ENCODE results near the gene FAXDC2.

FAXDC2 gene

DNA sequence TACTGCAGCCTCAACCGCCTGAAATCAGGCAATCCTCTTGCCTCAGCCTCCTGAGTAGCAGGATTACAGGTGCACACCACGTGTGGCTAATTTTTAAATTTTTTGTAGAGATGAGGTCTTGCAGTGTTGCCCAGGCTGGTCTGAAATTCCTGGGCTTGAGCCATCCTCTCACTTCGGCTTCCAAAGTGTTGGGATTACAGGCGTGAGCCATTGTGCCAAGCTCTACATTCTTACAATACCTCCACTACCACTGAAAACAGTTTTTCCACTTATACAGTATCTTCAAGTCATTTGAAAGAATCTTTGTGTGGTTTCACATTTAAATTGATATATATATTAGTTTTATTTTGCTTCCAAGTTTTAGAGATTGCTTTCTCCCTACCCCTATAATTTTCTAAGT, 52.6 kb downstream of the FAXDC2 start:
- no peak for DNase-seq (ENCODE audit: low read depth)

DNA sequence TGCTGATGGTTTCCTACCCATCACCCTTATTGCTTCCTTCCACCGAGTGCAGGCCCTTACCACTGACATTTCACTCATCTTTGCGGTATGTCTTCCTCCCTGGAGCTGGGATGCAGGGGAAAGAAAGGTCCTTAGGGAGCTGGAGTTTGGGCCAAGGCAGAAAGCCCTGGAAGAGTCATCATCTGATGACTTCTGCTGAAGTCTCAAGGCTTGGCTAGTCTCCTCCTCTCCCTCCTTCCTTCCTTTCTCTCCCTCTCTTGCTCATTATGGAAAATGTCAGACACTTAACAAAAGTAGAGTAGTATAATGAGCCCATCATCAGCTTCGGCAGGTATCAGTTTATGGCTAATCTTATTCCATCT, 55.2 kb downstream of the FAXDC2 start:
- no peak for DNase-seq (ENCODE audit: low read depth)

DNA sequence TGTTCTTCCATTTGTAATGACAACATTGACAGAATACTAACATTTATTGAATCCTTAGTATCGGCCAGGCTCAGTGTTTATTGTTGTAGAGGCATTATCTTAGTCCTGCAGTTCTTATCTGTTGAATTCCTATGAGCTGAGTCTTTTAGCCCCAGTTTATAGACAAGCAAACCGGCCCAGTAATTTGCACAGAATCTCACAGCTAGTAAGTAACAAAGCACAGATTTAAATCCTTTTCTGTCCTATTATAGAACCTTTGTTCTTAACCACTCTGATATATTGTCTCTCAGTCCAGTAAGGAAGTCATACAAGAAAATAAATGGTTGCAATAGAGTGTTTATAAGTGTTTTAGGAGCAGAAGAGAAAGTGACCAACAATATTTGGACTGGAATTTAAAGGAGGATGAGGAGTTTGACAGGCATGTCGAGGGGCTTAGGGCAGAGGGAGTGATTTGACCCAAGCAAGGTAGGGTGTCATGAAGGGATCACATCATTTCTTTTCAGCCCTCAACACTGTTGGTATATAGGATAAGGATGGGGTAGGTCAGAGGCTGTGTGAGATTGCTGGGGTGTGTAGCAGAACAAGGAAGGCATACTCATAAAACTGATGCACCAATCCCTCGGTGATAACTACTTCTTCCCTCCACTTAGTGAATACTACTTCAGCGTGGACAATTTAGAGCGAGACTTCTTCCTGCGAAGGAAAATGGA, 55.7 kb downstream of the FAXDC2 start:
- DNase-seq (ENCODE audit: low read depth) = no peak

DNA sequence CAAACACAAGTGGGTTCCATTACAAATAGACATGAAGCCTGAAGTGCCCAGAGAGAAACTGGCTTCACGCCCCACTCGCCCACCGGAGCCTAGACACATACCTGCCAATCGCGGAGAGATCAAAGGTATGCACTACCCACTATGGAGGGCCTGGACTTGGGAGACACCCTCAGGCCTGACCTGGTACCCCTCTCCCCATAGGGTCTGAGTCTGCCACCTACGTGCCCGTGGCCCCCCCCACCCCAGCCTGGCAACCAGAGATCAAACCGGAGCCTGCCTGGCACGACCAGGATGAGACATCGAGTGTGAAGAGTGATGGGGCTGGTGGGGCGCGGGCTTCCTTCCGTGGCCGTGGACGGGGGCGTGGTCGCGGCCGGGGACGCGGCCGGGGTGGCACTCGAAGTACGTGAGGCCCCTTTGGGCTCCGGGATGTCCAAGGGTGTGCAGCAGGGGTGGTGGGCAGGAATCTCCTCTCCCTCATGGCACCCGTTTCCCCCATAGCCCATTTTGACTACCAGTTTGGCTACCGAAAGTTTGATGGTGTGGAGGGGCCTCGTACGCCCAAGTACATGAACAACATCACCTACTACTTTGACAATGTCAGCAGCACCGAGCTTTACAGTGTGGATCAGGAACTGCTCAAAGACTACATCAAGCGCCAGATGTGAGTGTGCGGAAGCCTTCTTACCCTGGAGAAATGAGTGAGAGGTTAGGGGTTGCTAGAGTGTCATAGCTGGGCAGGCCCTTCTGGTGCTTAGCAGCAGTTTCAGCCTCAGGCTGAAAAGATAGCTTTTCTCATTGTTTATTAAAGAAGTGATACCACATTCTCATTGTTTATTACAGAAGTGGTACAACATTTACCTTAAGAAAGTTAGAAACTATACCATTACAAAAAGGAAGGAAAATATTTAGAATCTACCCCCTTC, 56.5 kb downstream of the FAXDC2 start:
- no peak for DNase-seq (ENCODE audit: low read depth)

DNA sequence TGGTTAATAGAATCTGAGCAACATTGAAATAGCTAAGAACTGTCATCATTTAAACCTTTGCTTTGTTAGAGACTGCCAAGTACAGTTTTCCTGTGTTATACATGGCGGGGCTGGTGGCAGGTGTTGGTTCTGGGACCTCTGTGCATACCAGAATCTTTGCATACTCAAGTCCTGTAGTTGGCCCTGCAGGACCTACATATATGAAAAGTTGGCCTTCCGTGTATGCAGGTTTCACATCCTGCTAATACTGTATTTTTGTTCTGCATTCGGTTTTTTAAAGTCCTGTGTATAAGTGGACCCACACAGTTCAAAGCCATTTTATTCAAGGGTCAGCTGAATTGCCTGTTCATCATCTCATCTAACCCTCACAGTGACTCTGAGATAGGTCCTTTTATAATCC, 58.9 kb downstream of the FAXDC2 start:
- no peak for DNase-seq (ENCODE audit: low read depth)

DNA sequence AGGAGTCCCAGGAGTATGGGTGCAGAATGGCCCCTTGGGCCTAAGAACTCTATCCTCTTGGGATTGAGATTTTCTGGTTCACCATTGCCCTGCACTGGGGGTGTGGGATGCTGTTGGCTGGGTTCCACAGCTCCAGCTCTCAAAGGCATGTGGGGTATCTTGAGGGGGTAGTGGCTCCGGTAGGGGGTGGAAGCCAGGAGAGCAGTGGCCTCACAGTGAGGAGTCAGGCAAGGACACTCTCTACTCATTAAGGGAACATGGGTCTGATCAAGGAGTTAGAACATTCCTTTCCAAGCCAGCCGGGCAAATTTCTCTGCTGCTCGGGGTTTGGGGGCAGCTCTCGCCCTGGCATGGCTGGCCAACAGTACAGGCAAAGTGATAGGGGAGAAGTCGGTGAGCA, 62.2 kb downstream of the FAXDC2 start:
- DNase-seq (ENCODE audit: low read depth) = no peak

DNA sequence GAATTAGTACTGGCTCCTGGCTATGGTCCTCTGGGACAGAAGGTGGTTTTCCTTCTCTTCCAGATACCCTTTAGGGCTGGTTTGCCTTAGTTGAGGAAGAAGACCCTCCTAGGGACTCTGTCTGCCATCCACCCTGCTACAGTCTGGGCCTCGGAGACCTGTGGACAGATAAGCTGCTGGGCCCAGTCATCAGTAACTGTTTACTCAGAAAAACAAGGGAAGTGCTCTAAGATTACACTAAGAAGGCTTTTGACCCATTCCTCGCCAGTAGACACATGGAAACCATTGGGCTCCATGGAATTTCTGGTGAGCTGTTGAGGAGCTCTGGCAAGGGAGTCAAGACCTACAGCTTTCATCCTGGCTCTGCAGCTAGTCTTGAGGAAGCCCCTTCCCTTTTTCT, 64.0 kb downstream of the FAXDC2 start:
- no peak for DNase-seq (ENCODE audit: low read depth)

DNA sequence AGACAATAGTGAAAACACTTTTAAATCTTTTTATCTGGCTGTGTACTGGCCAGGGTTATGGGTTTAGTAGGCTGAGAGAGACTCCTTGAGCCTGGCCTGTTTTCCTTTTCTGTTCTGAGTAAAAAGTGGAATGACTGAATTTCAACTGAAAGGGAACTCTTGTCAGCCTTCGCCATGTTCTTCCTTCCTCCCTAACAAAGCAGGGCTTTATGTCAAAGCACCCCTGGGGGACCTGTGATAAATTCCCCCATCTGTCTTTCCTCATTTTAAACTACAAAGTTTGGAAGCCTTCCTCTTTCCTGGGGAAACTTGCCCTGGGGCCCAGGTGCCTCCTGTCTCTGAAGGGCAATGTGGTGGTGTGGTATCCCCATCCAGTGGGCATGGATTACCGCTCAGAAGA, 65.5 kb downstream of the FAXDC2 start:
- DNase-seq (ENCODE audit: low read depth) = no peak

DNA sequence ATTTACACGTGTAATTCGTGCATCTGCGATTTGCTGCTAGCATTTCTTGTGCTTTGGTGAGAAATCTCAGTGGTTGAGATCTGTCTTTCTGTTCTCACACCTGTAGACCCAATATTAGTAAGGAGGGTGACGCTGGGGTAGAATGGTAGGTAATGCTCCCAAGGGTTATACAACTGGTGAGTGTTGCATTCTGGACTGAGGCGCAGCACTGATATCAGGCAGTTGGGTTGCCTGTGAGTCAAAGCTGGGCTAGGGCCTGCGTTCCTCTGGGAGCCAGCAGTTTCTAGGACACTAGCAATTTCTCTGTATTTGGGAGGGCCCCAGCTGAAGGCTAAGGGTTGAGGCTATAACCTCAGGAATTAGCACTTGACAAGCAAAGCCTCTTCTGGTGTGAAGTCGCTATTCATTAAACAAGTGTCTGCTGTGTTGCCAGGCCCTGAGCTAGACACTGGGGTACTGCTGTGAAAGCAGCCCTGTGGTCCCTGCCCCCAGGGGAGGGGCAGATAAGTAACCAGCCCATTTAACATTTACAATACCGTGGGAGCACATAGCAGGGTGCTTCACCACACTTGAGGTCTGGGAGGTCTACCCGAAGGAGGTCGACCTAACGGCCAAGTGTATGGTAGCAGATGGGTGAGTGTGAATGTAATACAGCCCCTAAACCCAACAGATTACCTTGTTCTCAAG, 66.5 kb downstream of the FAXDC2 start:
- no peak for DNase-seq (ENCODE audit: low read depth)

DNA sequence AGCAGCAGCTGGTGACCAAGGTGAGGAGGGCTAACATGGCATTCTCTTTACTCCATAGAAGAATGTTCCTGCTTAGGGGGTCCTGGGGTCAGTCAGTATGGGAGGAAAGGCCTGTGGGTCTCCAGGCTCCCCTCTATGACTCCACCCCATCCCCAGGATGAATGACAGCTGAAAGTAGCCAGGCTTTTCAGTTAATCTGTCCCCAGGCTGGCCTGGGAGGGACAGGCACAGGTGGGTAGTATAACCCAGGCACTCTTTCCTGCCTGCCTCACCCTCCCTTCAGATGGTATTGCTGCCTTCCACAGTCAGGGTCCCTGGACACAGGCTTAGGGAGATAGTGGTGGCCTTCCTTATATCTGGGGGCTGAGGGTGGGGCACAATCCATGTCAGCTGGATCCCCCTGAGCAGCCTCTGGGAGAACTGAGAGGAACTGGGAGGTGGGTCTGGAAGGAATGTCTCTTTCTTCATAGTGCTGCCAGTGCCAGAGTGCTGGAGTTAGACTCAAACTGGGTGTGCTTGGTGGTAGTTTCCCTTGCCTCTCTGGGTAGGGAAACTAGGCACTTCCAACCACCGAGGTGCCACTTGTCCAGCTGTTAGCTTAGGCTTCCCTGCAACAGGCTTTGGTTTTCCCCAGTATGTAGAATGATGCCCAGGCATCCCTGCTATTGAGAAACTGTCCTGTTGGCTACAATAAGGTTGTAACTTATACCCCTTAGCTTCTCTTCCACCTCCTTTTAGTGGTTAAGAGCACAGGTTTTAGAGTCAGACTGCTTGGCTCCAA, 67.4 kb downstream of the FAXDC2 start:
- no peak for DNase-seq (ENCODE audit: low read depth)

DNA sequence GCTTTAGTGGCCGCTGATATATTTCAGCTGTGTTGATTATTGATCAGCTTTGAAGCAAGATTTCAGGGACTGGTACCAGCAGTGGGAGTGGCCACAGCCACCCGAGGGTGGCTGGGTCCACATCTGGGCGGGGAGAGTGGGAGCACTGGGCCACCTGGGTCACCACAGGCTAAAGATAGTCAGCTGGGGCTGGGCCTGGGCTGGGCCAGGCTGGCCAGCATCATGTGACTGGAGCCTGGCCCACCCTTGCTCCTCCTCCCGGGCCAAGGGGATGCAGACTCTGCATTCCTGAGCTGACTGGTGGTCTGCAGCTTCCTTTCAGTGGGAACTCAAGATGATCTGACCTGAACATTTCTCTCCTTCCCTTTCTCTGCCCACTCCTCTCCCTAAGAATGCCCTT, 68.1 kb downstream of the FAXDC2 start:
- no peak for DNase-seq (ENCODE audit: low read depth)

DNA sequence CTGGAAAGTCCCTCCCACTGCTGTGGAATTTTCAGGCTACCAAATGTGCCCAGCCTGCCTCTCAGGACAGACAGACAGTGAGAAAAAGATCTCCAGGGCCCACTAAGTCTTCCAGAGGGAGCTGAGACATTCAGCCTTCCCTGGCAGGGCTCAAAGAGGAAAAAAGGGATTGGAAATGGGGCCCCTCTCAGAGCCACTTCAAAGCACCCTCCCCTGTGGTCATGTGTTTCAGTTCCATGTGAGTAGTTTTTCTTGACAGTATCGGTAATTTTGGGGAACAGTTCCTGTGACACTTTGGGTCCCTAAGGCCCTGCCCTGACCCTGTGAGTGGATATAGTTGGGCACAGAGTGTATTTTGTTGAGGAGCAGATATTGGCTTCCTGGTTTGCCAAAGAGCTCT, 70.3 kb downstream of the FAXDC2 start:
- DNase-seq (ENCODE audit: low read depth) = no peak

DNA sequence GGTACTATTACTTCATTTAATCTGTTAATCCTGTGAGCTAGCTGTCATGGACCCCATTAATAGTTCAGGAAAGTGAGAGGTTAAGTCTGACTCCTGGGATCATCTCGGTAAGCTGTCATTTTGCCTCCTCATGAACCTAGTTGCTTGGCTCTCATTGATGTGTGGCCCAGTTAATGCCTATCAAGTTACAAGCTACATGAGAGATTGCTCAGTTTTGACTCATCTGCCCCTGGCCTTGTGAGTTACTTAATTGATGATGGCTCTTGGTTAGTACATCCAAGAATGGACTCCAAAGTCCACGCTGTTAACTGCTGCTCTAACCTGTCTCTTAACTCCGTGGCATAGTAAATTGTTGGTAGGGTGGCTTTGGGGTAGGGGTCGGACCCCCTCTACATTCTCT, 71.3 kb downstream of the FAXDC2 start:
- no peak for DNase-seq (ENCODE audit: low read depth)

DNA sequence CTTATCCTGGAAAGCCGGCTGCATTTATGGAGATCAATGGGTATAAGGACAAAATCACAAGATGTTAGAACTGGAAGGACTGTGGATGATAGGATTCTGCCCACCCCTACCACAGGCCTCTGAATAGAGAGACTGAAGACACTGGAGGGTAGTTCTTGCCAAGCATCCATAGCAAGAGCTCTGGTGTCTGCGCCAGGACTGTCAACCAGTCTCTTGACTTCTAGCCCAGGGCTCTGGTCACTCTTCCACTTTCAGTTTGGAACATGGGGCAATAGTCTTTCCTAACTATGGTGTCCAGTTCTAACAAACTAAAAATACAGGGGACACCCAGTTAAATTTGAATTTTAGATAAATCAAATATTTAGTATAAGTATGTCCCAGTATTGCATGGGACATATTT, 71.9 kb downstream of the FAXDC2 start:
- no peak for DNase-seq (ENCODE audit: low read depth)

DNA sequence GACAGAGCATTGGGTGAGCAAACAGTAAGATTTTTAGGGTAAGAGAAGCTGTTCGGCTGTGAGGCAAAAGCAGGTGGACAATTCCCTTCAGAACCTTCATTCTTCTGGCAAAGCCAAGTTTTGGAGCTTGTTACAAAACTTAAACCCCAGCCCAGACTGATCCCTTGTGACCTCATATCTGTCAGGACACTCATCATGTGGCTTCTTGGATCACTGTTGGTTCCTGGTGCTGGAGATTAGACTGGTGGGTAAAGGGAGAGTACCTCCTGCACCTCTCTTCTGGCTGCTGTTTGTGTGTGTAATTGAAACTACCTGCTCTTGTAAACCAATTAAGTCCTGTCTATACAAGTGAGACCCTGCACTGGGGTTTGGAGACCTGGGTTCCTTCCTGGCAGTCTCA, 74.2 kb downstream of the FAXDC2 start:
- no peak for DNase-seq (ENCODE audit: low read depth)

DNA sequence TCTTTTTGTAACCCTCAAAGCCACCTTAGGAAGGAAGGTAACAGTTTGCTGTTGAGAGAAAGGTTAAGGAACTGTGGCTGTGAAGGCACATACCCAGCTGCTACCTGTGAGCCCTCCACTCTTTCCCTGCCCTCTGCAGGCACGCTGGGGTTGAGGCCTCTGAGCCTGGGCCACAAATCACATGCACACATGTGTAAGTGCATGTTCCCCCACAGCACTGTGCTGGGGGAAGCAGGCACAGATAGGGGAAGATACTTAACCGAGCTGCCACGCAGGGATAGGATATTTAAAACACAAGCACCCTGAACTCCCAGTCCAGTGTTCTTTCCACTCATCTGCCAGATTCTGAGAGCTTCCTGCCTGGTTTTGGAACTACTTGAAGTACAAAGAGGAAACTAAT, 77.1 kb downstream of the FAXDC2 start:
- no peak for DNase-seq (ENCODE audit: low read depth)

DNA sequence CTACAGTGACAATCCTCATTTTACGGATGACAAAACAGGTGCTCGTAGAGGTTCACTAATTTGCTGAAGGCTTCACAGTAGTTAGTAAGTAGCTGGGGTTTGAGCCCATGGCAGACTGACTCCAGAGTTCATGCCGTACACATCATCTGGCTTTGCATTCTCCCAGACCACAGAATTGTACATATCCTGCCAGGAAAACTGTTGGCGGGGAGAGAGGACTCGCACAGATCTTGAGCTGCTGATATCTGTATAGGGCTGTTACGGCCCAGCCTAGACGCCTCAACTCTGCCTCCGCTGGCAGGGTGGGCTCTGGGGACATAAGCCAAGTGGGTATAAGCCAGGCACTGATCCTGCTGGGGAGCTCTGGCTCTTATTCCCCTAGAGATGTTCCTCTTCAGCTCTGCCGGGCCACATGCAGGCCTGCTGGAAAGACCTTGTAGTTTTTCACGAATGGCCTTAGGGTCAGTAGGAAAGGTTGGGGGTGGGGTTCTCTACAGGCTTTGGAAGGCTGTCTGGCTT, 79.0 kb downstream of the FAXDC2 start:
- no peak for DNase-seq (ENCODE audit: low read depth)

DNA sequence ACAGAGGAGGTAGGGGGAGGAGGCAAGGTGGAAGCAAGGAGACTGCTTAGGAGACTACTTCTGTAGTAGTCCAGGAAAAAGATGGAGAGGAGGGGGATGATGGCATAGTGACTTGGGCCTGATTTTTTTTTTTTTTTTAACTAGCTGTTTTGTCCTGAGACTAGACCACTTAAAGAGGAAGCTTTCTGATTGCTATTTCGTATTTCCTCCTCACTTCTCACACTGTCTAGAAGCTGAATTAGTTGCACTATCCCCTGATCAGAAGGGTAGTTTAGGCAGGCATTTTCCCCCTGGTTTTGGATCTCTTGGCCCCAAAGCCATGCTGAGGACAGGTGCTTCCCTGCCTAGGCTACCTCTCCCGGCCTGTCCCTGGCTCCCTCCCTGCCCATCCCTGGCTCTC, 80.3 kb downstream of the FAXDC2 start:
- DNase-seq (ENCODE audit: low read depth) = no peak

Measured in activated T-helper 9 cell treated with anti-CD3 and anti-CD28 coated beads, Interleukin-2, amount 50 U/mL, for 16 hours (primary cell).